Psoas muscle (tissue), 8 donors: ENCODE measurements around the gene SLC22A13. TPM values are rescaled to one million over a fixed set of nuclear protein-coding genes. Genes with fewer than 3 reads are reported as not detected.

ENCODE experiments used
- ATAC-seq, 4 donors: fragments of 200-7000 bp; cut with Tn5 transposase; one replicate each; pipeline ENCODE4 v1.9.1; 2020; ENCODE audit warnings: moderate library complexity in 3 of 4, mild to moderate bottlenecking in 2 of 4
- DNase-seq, 2 donors: peaks; one replicate each; pipeline ENCODE4 v3.0.0-alpha.2; 2020
- H3K27ac ChIP-seq: fragments of 200-600 bp; one replicate; pipeline ENCODE4 v1.8.0; 2022
- H3K27me3 ChIP-seq, 3 donors: fragments of 200-600 bp in 1 of 3; one replicate each; pipeline versions ENCODE4 v1.6.1 to v1.8.0; 2013 to 2022; ENCODE audit warnings: low read length in 2 of 3, mild to moderate bottlenecking in 2 of 3, moderate library complexity in 1 of 3; ENCODE audit not compliant: insufficient read depth in 3 of 3
- H3K36me3 ChIP-seq, 2 donors: fragments of 200-600 bp in 1 of 2; one replicate each; pipeline versions ENCODE4 v1.6.1 to v1.8.0; 2013 to 2022; ENCODE audit warnings: low read depth in 1 of 2, mild to moderate bottlenecking in 1 of 2, moderate library complexity in 1 of 2; ENCODE audit not compliant: insufficient read depth in 1 of 2
- H3K4me1 ChIP-seq: fragments of 200-600 bp; one replicate; pipeline ENCODE4 v1.8.0; 2022
- H3K4me3 ChIP-seq: fragments of 200-600 bp; one replicate; pipeline ENCODE4 v1.8.0; 2022; ENCODE audit warnings: mild to moderate bottlenecking
- H3K9me3 ChIP-seq: fragments of 200-600 bp; one replicate; pipeline ENCODE4 v1.8.0; 2022
- CTCF ChIP-seq: fragments of 200-600 bp; IDR thresholded peaks from one replicate; pipeline ENCODE4 v1.8.0; 2022; ENCODE audit warnings: antibody characterized with exemption
- WGBS, 3 donors: extraction: QIAGEN DNeasy Blood & Tissue Kit; methylation state at CpG; one replicate each; pipeline versions ENCODE4 v1.1.6 to v1.1.7; 2013; 5-methylcytosine and 5-hydroxymethylcytosine counted together
- intact Hi-C, 2 donors: fragments of 100-400 bp; cut with DNase I; formaldehyde crosslinking; loops; one replicate each; pipeline versions ENCODE4 v1.11.0 to v1.14.2; 2022
- polyA plus RNA-seq, 3 donors: library from polyadenylated mRNA; stranded (reverse); fragments of 200-250 nt; gene quantifications; one replicate each; pipeline ENCODE4 v1.2.3, GENCODE V29; 2013
- total RNA-seq, 4 donors: library from RNA; stranded (reverse); fragmentation: NEBNext Ultra II Directional in 2 of 4; extraction: Animal tissue kit (Norgen Biotek cat#: 25700) in 2 of 4; gene quantifications; one replicate each; pipeline versions ENCODE4 v1.2.1 to v1.2.4, GENCODE V29; 2021 to 2023
- donor health status: healthy with polysubstance abuse.
- donor health status: DM: no; HTN: no; CAD: no; lungs with moderate emphysema.
- donor health status: Bipolar disorder and iron deficiency.
- donor health status: healthy.
- donor health status: DM: yes; HTN: yes; CAD: no.
- donor health status: DM: no; HTN: no; CAD: no.
- donor health status: DM: no; HTN: no; CAD: no.
- donor health status: DM: yes; HTN: yes; CAD: no.

The SLC22A13 gene
- total and polyA plus RNA-seq, 7 donors, result 0.11 to 0.64 (median 0.29) TPM

GRCh38 chr3:38308456-38308855 is 42.8 kb downstream of the SLC22A13 start:
- Histone ChIP-seq H3K36me3 (no peaks in the 10 kb centered on the region), H3K27me3 (no peaks in the 10 kb centered on the region), H3K4me1 (no peaks in the 10 kb centered on the region), H3K27ac (no peak overlapping the region), H3K9me3 (no peaks in the 10 kb centered on the region), H3K4me3 (no peak overlapping the region)
- no peak for TF ChIP-seq CTCF
- intact Hi-C loops, result no loop called here
- DNase-seq, result no peak
- WGBS, 3 donors, result 84 to 90% (median 88%) methylated on average over 9 of the region's 9 CpGs
- no peak for ATAC-seq

- no peak for TF ChIP-seq CTCF
- H3K36me3 ChIP-seq, result no peaks in the 10 kb centered on the region
- no peak overlapping the region for H3K27ac ChIP-seq
- intact Hi-C loops, result no loop called here
- H3K27me3 ChIP-seq, result no peaks in the 10 kb centered on the region
- no peak overlapping the region for H3K4me3 ChIP-seq
- ATAC-seq (no peak), DNase-seq (no peak)
- 89 to 96% (median 92%) methylated on average over 1 of the region's 1 CpG for WGBS, 3 donors
- no peaks in the 10 kb centered on the region for H3K9me3 ChIP-seq
- no peaks in the 10 kb centered on the region for H3K4me1 ChIP-seq
These were observed 45.9 kb downstream of the SLC22A13 start for GRCh38 chr3:38311476-38311875.

GRCh38 chr3:38311941-38312340 is 46.3 kb downstream of the SLC22A13 start:
- no peak for TF ChIP-seq CTCF
- Histone ChIP-seq H3K27ac (no peak overlapping the region), H3K9me3 (no peaks in the 10 kb centered on the region), H3K27me3 (no peaks in the 10 kb centered on the region), H3K36me3 (no peaks in the 10 kb centered on the region), H3K4me3 (no peak overlapping the region), H3K4me1 (no peaks in the 10 kb centered on the region)
- ATAC-seq (no peak), DNase-seq (no peak)
- 65 to 77% (median 69%) methylated on average over 2 of the region's 2 CpGs for WGBS, 3 donors
- intact Hi-C loops, result no loop called here

- intact Hi-C loops, result no loop called here
- Histone ChIP-seq H3K9me3 (no peaks in the 10 kb centered on the region), H3K27ac (no peak overlapping the region), H3K27me3 (no peaks in the 10 kb centered on the region), H3K36me3 (no peaks in the 10 kb centered on the region), H3K4me3 (no peak overlapping the region), H3K4me1 (no peaks in the 10 kb centered on the region)
- DNase-seq, result no peak
- WGBS, 3 donors, result 92 to 98% (median 96%) methylated on average over 3 of the region's 3 CpGs
- no peak for ATAC-seq
- no peak for TF ChIP-seq CTCF
These were observed 46.7 kb downstream of the SLC22A13 start for GRCh38 chr3:38312356-38312755.

- H3K4me3 ChIP-seq, result no peak overlapping the region
These were observed 47.7 kb downstream of the SLC22A13 start for GRCh38 chr3:38313263-38313662.

More at GRCh38 chr3:38313263-38313662, 47.7 kb downstream of the SLC22A13 start:
- DNase-seq (no peak), ATAC-seq (peak; percentile 30 to 76 (median 56))
- H3K9me3 ChIP-seq, result no peaks in the 10 kb centered on the region
- no peaks in the 10 kb centered on the region for H3K36me3 ChIP-seq
- WGBS, 3 donors, result 33 to 67% (median 53%) methylated on average over 4 to 5 of the region's 5 CpGs
- H3K27me3 ChIP-seq, result no peaks in the 10 kb centered on the region
- no peak for TF ChIP-seq CTCF
- no peak overlapping the region for H3K27ac ChIP-seq
- intact Hi-C loops, result no loop called here
- no peaks in the 10 kb centered on the region for H3K4me1 ChIP-seq
